GM18520 (cell line): ENCODE data around the gene ZNF514.
A peak's percentile ranks its signal among the peaks of the same experiment; 100 is the strongest.
"Not testable (repeated sequence)": the region's sequence is repeated elsewhere in the genome, so short reads cannot be mapped to it uniquely, and the experiment has no call there.

Experiments
- ATAC-seq: cut with Tn5 transposase; IDR thresholded peaks from one replicate; pipeline ENCODE4 v1.9.1; 2021; ENCODE audit not compliant: unreplicated experiment

The ZNF514 gene

DNA sequence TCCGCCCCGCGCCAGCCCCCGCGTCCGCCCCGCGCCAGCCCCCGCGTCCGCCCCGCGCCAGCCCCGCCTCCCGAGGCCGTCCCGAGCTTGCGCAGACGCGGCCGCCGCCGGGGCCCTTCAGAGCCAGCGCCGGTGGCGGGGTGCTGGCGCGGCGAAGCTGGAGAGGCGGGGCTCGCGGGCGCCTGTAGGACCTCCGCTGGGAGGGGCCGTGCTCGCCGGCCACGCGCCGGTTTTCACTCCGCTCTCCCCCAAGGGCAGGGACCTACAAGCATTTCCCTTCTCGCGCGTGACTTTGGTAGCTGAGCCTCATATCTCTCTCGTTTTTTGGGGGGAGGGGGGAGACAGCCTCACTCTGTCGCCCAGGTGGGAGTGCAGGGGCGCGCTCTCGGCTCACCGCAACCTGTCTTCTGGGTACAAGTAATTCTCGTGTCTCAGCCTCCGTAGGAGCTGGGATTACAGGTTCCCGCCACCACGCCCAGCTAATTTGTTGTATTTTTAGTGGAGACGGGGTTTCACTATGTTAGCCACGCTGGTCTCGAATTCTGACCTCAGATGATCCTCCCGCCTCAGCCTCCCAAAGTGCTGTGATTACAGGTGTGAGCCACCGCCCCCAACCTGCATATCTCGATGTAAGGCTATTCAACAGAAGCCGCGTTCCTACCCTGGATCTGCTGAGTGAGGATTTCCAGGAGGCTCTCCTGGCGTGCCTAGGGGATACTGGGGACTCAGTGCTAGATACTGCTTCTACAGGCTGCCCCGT, at the start of gene ZNF514:
ZNF514 (minus strand) TSS at position 159 of the 760 bp plus-strand sequence. CDS start 6,595 bp downstream, outside the sequence.
- peak; percentile 83 for ATAC-seq

DNA sequence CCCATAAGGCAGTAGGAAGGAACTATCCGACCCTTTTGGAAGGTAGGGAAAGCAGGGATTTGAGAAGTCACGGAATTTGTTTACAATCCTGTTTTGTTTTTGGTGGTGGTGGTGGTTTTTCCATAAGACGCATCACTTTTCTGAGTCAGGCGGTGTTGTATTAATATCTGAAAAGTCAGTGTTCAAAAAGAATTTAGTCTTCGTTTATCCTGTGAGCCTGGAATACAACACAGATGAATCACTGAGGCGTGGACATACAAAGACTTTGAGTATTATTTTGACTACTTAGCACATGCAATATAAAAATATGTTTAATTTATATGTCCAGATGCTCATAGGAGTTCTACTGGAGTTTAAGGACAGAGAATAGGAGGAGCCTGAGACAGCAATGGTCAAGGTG, 48.5 kb upstream of the ZNF514 start:
- ATAC-seq = no peak

DNA sequence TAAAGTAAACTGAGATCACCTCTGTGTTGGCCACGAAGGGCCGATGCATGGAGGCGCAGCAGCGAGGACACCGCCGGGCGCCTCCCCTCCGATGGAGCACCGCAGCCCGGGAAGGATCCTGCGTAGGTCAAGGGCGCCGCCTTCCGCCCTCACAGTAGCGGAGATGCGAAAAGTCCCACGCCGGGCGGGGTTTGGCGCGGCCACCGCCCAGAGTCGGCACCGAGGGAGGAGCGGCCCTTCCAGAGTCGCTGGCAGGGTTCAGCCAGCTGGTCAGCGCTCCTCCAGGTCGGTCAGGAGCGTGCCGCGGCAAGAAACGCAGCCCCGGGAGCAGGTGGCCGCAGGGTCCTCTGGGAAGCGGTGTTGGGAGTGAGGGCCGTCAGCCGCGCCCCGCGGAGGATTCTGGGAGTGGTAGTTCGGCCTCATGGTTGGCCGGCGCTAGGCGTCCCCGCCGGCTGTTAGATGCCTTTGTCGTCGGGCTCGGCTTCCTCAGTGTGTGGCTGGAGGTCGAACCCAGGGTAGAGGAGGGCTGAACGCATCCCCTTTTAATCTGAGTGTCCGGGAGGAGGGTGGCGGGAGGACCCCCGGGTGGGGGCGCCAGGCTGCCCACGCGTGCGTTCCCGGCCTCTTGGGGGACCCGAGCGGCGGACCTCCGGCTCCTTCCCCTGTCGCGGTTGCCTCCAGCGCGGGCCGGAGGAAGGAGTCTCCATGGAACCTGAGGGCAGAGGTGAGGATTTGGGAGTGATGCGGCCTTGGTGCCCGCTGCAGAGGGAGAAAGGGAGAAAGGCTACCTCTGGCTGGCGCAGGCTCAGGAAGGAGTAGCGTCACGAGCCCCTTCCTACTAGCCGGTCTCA, 47.7 kb upstream of the ZNF514 start, which contains the start of gene ZNF892:
ZNF892 (plus strand) TSS at position 411 of the 851 bp plus-strand sequence; CDS start at position 706, 295 bp downstream.
- peak; percentile 87 for ATAC-seq

- ATAC-seq = no peak
Observed at GRCh38 chr2:95206096-95206495, 46.4 kb upstream of the ZNF514 start.

GRCh38 chr2:95204396-95204795, 44.7 kb upstream of the ZNF514 start:
- ATAC-seq = no peak

GRCh38 chr2:95203911-95204310, 44.3 kb upstream of the ZNF514 start:
- no peak for ATAC-seq

DNA sequence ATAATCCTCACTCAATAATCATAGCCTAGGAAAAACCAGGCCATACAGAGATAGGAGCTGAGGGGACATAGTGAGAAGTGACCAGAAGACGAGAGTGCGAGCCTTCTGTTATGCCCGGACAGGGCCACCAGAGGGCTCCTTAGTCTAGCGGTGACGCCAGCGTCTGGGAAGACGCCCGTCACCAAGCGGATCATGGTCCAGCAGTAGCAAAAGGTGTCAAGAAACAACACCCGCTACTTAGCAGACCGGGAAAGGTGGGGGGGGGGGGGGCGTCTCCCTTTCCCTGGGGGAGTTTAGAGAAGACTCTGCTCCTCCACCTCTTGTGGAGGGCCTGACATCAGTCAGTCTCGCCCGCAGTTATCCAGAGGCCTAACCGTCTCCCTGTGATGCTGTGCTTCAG, 33.3 kb upstream of the ZNF514 start:
- ATAC-seq = not testable (repeated sequence)

DNA sequence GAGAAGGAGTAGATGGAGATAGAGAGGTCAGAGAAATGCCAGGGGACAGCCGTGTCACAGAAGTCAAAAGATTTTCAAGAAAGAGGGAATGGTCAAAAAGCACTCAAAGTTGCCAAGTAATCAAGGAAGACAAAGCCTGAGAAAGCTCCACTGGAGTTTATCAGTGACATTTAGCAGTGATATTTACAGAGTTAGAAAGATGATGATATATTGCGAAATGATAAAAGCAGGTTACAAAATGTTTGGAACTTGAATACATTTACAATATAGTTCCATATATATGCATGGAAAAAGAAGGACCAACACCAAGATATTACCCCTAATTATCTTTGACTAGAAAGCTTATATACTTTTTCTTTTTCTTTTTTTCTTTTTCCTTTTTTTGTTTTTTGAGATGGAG, 26.3 kb upstream of the ZNF514 start:
- no peak for ATAC-seq

- no peak for ATAC-seq
Observed at GRCh38 chr2:95185197-95185596, 25.5 kb upstream of the ZNF514 start.

- ATAC-seq = no peak
Observed at GRCh38 chr2:95181774-95182173, 22.1 kb upstream of the ZNF514 start.

GRCh38 chr2:95179451-95179850, 19.8 kb upstream of the ZNF514 start:
- ATAC-seq = no peak

- no peak for ATAC-seq
Observed at GRCh38 chr2:95174031-95174542, 14.4 kb upstream of the ZNF514 start.

DNA sequence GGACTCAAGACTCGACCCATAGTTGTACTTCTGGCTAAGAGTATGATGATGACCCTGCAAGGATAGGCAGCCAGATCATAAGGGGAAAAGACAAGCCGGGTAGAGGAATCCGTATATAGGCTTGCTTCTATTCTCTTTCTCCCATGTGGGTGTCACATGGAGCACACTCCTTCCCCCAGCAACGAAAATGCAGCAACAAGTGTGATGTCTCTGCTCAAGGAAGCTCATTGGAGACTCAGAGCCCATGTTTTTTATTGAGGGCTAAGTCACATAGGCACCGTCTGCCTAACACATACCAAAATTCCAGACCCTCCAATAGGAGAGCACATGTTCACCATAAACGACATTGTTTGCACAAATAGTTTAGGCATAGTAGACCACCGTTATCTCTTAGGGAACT, 12.3 kb upstream of the ZNF514 start:
- no peak for ATAC-seq

GRCh38 chr2:95166065-95166763, 6.6 kb upstream of the ZNF514 start:
- ATAC-seq = peak; percentile 3

GRCh38 chr2:95165371-95166064, 5.9 kb upstream of the ZNF514 start, which contains the start of gene ZNF2:
Gene ZNF2, plus strand, starts transcription at chr2:95165809. Its CDS starts 10,418 bp downstream, at chr2:95176227.
- ATAC-seq = peak; percentile 90

DNA sequence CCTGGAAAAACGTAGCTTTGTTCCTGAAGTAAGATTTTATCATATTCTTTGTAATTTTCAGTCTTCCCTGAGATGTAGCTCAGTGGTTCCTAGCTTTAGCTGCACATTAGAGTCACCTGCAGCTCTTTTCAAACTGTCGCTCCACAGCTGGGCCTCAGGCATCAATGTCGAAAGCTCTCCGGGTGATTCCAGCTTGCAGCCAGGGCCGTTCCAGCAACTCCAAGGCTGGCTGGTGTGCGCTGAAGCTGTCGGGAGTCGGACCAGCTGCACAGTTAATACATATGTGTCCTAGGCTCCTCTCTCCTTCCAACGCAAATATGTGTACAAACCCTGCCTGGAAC, 5.4 kb upstream of the ZNF514 start:
- ATAC-seq = no peak

- ATAC-seq = peak; percentile 17
Observed at GRCh38 chr2:95158891-95159619, 593 bp downstream of the ZNF514 start.

- no peak for ATAC-seq
Observed at GRCh38 chr2:95158441-95158840, 1.2 kb downstream of the ZNF514 start.

DNA sequence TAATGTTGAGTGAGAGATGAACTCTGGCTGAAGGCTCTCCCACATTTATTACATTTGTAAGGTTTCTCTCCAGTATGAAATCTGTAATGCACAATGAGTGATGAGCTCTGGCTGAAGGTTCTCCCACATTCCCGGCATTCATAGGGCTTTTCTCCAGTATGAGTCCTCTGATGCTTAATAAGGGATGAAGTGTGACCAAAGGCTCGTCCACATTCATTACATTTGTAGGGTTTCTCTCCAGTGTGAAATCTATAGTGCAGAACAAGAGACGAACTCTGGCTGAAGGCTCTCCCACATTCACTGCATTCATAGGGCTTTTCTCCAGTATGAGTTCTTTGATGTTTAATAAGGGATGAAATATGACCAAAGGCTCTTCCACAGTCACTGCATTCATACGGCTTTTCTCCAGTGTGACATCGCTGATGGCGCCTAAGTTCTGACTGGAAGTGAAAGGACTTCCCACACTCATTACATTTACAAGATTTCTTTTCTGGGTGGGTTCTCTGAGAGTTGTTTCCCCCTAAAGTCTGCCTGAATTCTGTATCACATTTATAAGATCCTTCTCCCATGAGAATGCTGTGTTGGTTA, 10.2 kb downstream of the ZNF514 start:
- ATAC-seq = no peak
